IMR-90 (cell line): ENCODE measurements around the gene ZNRD2. TPM values are rescaled to one million over a fixed set of nuclear protein-coding genes. Genes with fewer than 3 reads are reported as not detected.

Source experiments
- ATAC-seq: fragments of 200-7000 bp; cut with Tn5 transposase; 2 replicates; pipeline ENCODE4 v1.9.1; 2020; ENCODE audit warnings: low read depth, mild to moderate bottlenecking, moderate library complexity
- BruUV-seq: library from RNA; stranded (reverse); fragments of 400-500 nt; replicated peaks from 2 replicates; lab custom pipeline; 2021; lab: Mats Ljungman, UMichigan
- CTCF ChIA-PET: fragments of 300-600 bp; formaldehyde crosslinking; extraction: SDS; loops from one replicate; lab custom pipeline; 2021; ENCODE audit warnings: antibody characterized with exemption; lab: Yijun Ruan, JAX
- POLR2A ChIA-PET: fragments of 300-600 bp; sonication (Branson Sonifier 250); formaldehyde crosslinking; loops from one replicate; lab custom pipeline; 2022; ENCODE audit warnings: antibody characterized with exemption; ENCODE audit not compliant: unreplicated experiment; lab: Charles Lee
- DNase-seq: peaks from one replicate; pipeline ENCODE4 v3.0.0; 2013
- H2AFZ ChIP-seq: replicated peaks from 2 replicates; pipeline ENCODE3; 2013; ENCODE audit warnings: low read length, mild to moderate bottlenecking; ENCODE audit not compliant: poor library complexity
- H2AK5ac ChIP-seq: 2 replicates; pipeline ENCODE4 v1.6.1; 2013; ENCODE audit warnings: low read depth, low read length, inconsistent platforms
- H2AK9ac ChIP-seq: replicated peaks from 2 replicates; pipeline ENCODE3; 2013; ENCODE audit warnings: mild to moderate bottlenecking, low read depth, low read length, moderate library complexity; ENCODE audit not compliant: poor library complexity
- H2BK120ac ChIP-seq: 2 replicates; pipeline ENCODE4 v1.6.1; 2013; ENCODE audit warnings: low read depth, low read length, inconsistent platforms
- H2BK15ac ChIP-seq: 3 replicates; pipeline ENCODE4 v1.6.1; 2013; ENCODE audit warnings: low read depth, low read length, inconsistent platforms
- H2BK20ac ChIP-seq: 2 replicates; pipeline ENCODE4 v1.6.1; 2013; ENCODE audit warnings: low read depth, mild to moderate bottlenecking, inconsistent platforms, low read length, moderate library complexity
- H2BK5ac ChIP-seq: 2 replicates; pipeline ENCODE4 v1.6.1; 2013; ENCODE audit warnings: mild to moderate bottlenecking, low read depth, low read length, inconsistent platforms; ENCODE audit not compliant: poor library complexity, severe bottlenecking
- H3K14ac ChIP-seq: replicated peaks from 2 replicates; pipeline ENCODE4 v1.6.1; 2013; ENCODE audit warnings: low read depth, low read length, inconsistent platforms
- H3K18ac ChIP-seq: 2 replicates; pipeline ENCODE4 v1.6.1; 2013; ENCODE audit warnings: low read depth, low read length, control low read depth
- H3K23ac ChIP-seq: 2 replicates; pipeline ENCODE4 v1.6.1; 2013; ENCODE audit warnings: low read depth, low read length, inconsistent platforms
- H3K27ac ChIP-seq: 2 replicates; pipeline ENCODE4 v1.5.1; 2013; ENCODE audit warnings: mild to moderate bottlenecking, control low read depth, low read length; ENCODE audit not compliant: insufficient read depth
- H3K27me3 ChIP-seq: 2 replicates; pipeline ENCODE4 v1.6.1; 2013; ENCODE audit warnings: low read length; ENCODE audit not compliant: control insufficient read depth, insufficient read depth
- H3K36me3 ChIP-seq: 2 replicates; pipeline ENCODE4 v1.6.1; 2013; ENCODE audit warnings: low read length, mixed read lengths; ENCODE audit not compliant: control insufficient read depth, insufficient read depth
- H3K4ac ChIP-seq: 2 replicates; pipeline ENCODE4 v1.6.1; 2013; ENCODE audit warnings: low read depth, low read length, inconsistent platforms
- H3K4me1 ChIP-seq: 2 replicates; pipeline ENCODE4 v1.6.1; 2013; ENCODE audit warnings: low read length, mixed read lengths; ENCODE audit not compliant: control insufficient read depth, insufficient read depth
- H3K4me2 ChIP-seq: 2 replicates; pipeline ENCODE4 v1.6.1; 2013; ENCODE audit warnings: low read depth, mild to moderate bottlenecking, control low read depth, low read length, moderate library complexity
- H3K4me3 ChIP-seq: 2 replicates; pipeline ENCODE4 v1.5.1; 2013; ENCODE audit warnings: low read depth, mild to moderate bottlenecking, control low read depth, low read length, moderate library complexity; ENCODE audit not compliant: insufficient read depth
- H3K56ac ChIP-seq: 2 replicates; pipeline ENCODE4 v1.6.1; 2013; ENCODE audit warnings: low read length, inconsistent platforms; ENCODE audit not compliant: insufficient read depth; ENCODE audit errors: extremely low read depth
- H3K79me1 ChIP-seq, 2 experiments: 2 replicates each; pipeline ENCODE4 v1.6.1; 2013; ENCODE audit warnings: low read length in 2 of 2, inconsistent platforms in 1 of 2, low read depth in 1 of 2
- H3K9ac ChIP-seq: 2 replicates; pipeline ENCODE4 v1.6.1; 2013; ENCODE audit warnings: low read depth, low read length, control low read depth
- H3K9me1 ChIP-seq: 2 replicates; pipeline ENCODE4 v1.6.1; 2013; ENCODE audit warnings: low read length, inconsistent platforms; ENCODE audit not compliant: insufficient read depth
- H3K9me3 ChIP-seq: 2 replicates; pipeline ENCODE4 v1.6.1; 2013; ENCODE audit warnings: low read length; ENCODE audit not compliant: control insufficient read depth, insufficient read depth
- H4K20me1 ChIP-seq: 2 replicates; pipeline ENCODE4 v1.6.1; 2013; ENCODE audit warnings: low read length, inconsistent platforms; ENCODE audit not compliant: insufficient read depth
- H4K5ac ChIP-seq: 2 replicates; pipeline ENCODE4 v1.6.1; 2013; ENCODE audit warnings: mild to moderate bottlenecking, low read depth, low read length, control low read depth
- H4K8ac ChIP-seq, 2 experiments: 2 replicates each; pipeline ENCODE4 v1.6.1; 2013; ENCODE audit warnings: low read depth in 2 of 2, low read length in 2 of 2, control low read depth in 1 of 2, inconsistent platforms in 1 of 2
- H4K91ac ChIP-seq: 2 replicates; pipeline ENCODE4 v1.6.1; 2013; ENCODE audit warnings: low read depth, low read length, inconsistent platforms; ENCODE audit not compliant: insufficient read depth
- CEBPB ChIP-seq: IDR thresholded peaks from 2 replicates; pipeline ENCODE4 v1.6.1; 2012; ENCODE audit warnings: low read depth, low read length, improper control_type of control experiment
- FOS ChIP-seq: fragments of 150-350 bp; IDR thresholded peaks from 2 replicates; pipeline ENCODE4 v1.6.1; 2016; ENCODE audit warnings: low read depth, low read length
- MAFK ChIP-seq: IDR thresholded peaks from 2 replicates; pipeline ENCODE4 v1.6.1; 2012; ENCODE audit warnings: low read depth, low read length, improper control_type of control experiment
- MXI1 ChIP-seq: IDR thresholded peaks from 2 replicates; pipeline ENCODE4 v1.6.1; 2012; ENCODE audit warnings: low read depth, mild to moderate bottlenecking, low read length, moderate library complexity, borderline replicate concordance
- NFE2L2 ChIP-seq: fragments of 150-350 bp; IDR thresholded peaks from 2 replicates; pipeline ENCODE4 v1.6.1; 2016; ENCODE audit warnings: low read depth, mild to moderate bottlenecking, low read length
- POLR2A ChIP-seq: IDR thresholded peaks from 2 replicates; pipeline ENCODE4 v1.6.1; 2012; ENCODE audit warnings: mild to moderate bottlenecking, low read depth, low read length
- RAD21 ChIP-seq: IDR thresholded peaks from 2 replicates; pipeline ENCODE4 v1.6.1; 2012; ENCODE audit warnings: low read length, improper control_type of control experiment
- RFX5 ChIP-seq: IDR thresholded peaks from 2 replicates; pipeline ENCODE4 v1.8.0; 2012; ENCODE audit warnings: low read depth, mild to moderate bottlenecking, low read length, moderate library complexity
- SMC3 ChIP-seq: fragments of 150-350 bp; IDR thresholded peaks from 2 replicates; pipeline ENCODE4 v1.6.1; 2016; ENCODE audit warnings: low read depth, mild to moderate bottlenecking, antibody characterized with exemption, low read length, moderate library complexity
- WGBS, 2 experiments: methylation state at CpG; one replicate each; pipeline versions ENCODE4 v1.1.5 to v1.1.7; 2013; ENCODE audit warnings: missing lambda C conversion rate in 2 of 2; ENCODE audit not compliant: insufficient read length in 1 of 2; ENCODE audit errors: extremely low coverage in 2 of 2; 5-methylcytosine and 5-hydroxymethylcytosine counted together
- dilution Hi-C: fragments of 300-500 bp; cut with HindIII; formaldehyde crosslinking; loops from one replicate; pipeline ENCODE4 v1.14.3; 2018; ENCODE audit warnings: low sequenced_read_pairs; ENCODE audit not compliant: unreplicated experiment
- in situ Hi-C: fragments of 300-500 bp; cut with MboI; formaldehyde crosslinking; loops from 3 replicates; pipeline ENCODE4 v1.14.3; 2019; ENCODE audit warnings: low sequenced_read_pairs, inconsistent platforms, mixed read lengths
- intact Hi-C: fragments of 100-400 bp; cut with micrococcal nuclease; formaldehyde crosslinking; loops from 2 replicates; pipeline ENCODE4 v1.10.0; 2022
- polyA plus RNA-seq, 3 experiments: library from polyadenylated mRNA; depleted of rRNA; stranded (reverse); fragments of >200 nt; gene quantifications; 2 replicates each; pipeline ENCODE4 v1.2.3, GENCODE V29; 2012; ENCODE audit warnings: low replicate concordance in 1 of 3
- total RNA-seq: library from RNA; depleted of rRNA; stranded (reverse); fragments of >200 nt; gene quantifications from 2 replicates; pipeline ENCODE4 v1.2.3, GENCODE V29; 2012
- TF ChIP-seq, protein P1 (sequence below): conservative IDR thresholded peaks from 2 replicates; pipeline ENCODE4 v1.5.1; 2012; ENCODE audit warnings: mild to moderate bottlenecking, low read depth, low read length, improper control_type of control experiment
- TF ChIP-seq, protein P2 (sequence below): fragments of 150-350 bp; IDR thresholded peaks from 2 replicates; pipeline ENCODE4 v1.6.1; 2016; ENCODE audit warnings: low read depth, mild to moderate bottlenecking, low read length, moderate library complexity, borderline replicate concordance

The ZNRD2 gene
- total and polyA plus RNA-seq, 2 of the 4 experiments (the other 2 are of a cell fraction): 75.6 to 90.3 TPM

DNA sequence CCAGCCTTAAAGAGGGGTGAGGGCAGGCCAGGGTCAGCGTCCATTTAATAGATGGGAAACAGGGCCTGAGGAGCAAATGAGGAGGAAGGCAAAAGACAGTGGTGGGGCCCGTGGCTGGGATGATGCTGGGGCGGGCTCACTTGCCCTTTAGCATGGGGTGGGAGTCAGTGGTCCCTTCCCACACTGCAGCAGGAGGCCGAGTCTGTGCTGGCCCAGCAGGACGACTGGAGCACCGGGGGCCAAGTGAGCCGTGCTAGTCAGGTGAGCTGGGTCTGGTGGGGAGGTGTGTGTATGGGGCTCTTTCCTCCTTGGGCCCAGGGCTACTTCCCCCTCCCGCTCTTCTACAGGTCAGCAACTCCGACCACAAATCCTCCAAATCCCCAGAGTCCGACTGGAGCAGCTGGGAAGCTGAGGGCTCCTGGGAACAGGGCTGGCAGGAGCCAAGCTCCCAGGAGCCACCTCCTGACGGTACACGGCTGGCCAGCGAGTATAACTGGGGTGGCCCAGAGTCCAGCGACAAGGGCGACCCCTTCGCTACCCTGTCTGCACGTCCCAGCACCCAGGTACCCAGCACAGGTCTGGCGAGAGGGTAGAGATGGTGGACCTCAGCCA is 32.6 kb upstream of the ZNRD2 start:
- no peak overlapping the region for H2BK5ac ChIP-seq
- 89% methylated on average over 9 of the region's 18 CpGs; no CpG with 5 or more reads in 1 of the 2 experiments for WGBS, 2 experiments
- DNase-seq (no peak), ATAC-seq (no peak)
- H2BK15ac ChIP-seq: no peak overlapping the region
- peaks cover 0 to 21% of the 10 kb centered on the region in 2 experiments for H3K79me1 ChIP-seq
- intact Hi-C loops (no loop called here), in situ Hi-C loops (no loop called here), dilution Hi-C loops (no loop called here)
- peaks cover 5% of the 10 kb centered on the region; the same call in 1 of the 2 replicates for H3K4me1 ChIP-seq
- H2AK9ac ChIP-seq: peak overlapping the region; percentile 48
- no peak overlapping the region for H3K9ac ChIP-seq
- no peak overlapping the region for H3K27ac ChIP-seq
- no peak overlapping the region for H4K5ac ChIP-seq
- H3K27me3 ChIP-seq: no peaks in the 10 kb centered on the region
- CTCF ChIA-PET: no interaction called here
- H2AK5ac ChIP-seq: no peak overlapping the region
- no peak overlapping the region for H2BK120ac ChIP-seq
- BruUV-seq: no TSS peak
- TF ChIP-seq RAD21: no peak
- TF ChIP-seq CEBPB: no peak
- TF ChIP-seq RFX5: no peak
- TF ChIP-seq NFE2L2: no peak
- no peak for TF ChIP-seq MXI1
- no peak for TF ChIP-seq FOS
- TF ChIP-seq, protein P1, sequence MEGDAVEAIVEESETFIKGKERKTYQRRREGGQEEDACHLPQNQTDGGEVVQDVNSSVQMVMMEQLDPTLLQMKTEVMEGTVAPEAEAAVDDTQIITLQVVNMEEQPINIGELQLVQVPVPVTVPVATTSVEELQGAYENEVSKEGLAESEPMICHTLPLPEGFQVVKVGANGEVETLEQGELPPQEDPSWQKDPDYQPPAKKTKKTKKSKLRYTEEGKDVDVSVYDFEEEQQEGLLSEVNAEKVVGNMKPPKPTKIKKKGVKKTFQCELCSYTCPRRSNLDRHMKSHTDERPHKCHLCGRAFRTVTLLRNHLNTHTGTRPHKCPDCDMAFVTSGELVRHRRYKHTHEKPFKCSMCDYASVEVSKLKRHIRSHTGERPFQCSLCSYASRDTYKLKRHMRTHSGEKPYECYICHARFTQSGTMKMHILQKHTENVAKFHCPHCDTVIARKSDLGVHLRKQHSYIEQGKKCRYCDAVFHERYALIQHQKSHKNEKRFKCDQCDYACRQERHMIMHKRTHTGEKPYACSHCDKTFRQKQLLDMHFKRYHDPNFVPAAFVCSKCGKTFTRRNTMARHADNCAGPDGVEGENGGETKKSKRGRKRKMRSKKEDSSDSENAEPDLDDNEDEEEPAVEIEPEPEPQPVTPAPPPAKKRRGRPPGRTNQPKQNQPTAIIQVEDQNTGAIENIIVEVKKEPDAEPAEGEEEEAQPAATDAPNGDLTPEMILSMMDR: no peak
- TF ChIP-seq, protein P2, sequence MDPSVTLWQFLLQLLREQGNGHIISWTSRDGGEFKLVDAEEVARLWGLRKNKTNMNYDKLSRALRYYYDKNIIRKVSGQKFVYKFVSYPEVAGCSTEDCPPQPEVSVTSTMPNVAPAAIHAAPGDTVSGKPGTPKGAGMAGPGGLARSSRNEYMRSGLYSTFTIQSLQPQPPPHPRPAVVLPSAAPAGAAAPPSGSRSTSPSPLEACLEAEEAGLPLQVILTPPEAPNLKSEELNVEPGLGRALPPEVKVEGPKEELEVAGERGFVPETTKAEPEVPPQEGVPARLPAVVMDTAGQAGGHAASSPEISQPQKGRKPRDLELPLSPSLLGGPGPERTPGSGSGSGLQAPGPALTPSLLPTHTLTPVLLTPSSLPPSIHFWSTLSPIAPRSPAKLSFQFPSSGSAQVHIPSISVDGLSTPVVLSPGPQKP: no peak
- TF ChIP-seq POLR2A: no peak
- no peak for TF ChIP-seq SMC3
- no peak for TF ChIP-seq MAFK
- peaks cover 4% of the 10 kb centered on the region; the same call in 1 of the 2 replicates for H3K9me1 ChIP-seq
- POLR2A ChIA-PET: no interaction called here
- no peaks in the 10 kb centered on the region for H3K9me3 ChIP-seq
- H3K18ac ChIP-seq: no peak overlapping the region
- H3K4me3 ChIP-seq: no peak overlapping the region
- no peak overlapping the region for H4K91ac ChIP-seq
- H3K36me3 ChIP-seq: peaks cover 54% of the 10 kb centered on the region
- H3K4me2 ChIP-seq: no peak overlapping the region
- peaks cover 20% of the 10 kb centered on the region for H4K20me1 ChIP-seq
- peak overlapping the region; percentile 37 for H2AFZ ChIP-seq
- no peak overlapping the region for H3K14ac ChIP-seq
- no peak overlapping the region for H4K8ac ChIP-seq
- no peak overlapping the region for H2BK20ac ChIP-seq
- no peak overlapping the region for H3K4ac ChIP-seq
- H3K23ac ChIP-seq: no peak overlapping the region
- H3K56ac ChIP-seq: no peak overlapping the region
